HCT116 (cell line): ENCODE results near the gene SPRED2.

Experiments used
- ELF1 ChIP-seq: IDR thresholded peaks from 2 replicates; pipeline ENCODE4 v1.6.1; 2012; ENCODE audit warnings: low read depth, borderline replicate concordance
- EZH2 ChIP-seq: fragments of 200-600 bp; sonication (generic); IDR thresholded peaks from 2 replicates; pipeline ENCODE4 v1.6.1; 2017; ENCODE audit warnings: antibody characterized with exemption, mixed run types
- POLR2A ChIP-seq: IDR thresholded peaks from 2 replicates; pipeline ENCODE4 v1.7.0; 2011; ENCODE audit warnings: borderline replicate concordance; ENCODE audit not compliant: insufficient read depth, insufficient read length; ENCODE audit errors: extremely low read depth
- POLR2AphosphoS5 ChIP-seq: IDR thresholded peaks from 2 replicates; pipeline ENCODE4 v1.6.1; 2011; ENCODE audit warnings: mild to moderate bottlenecking, low read depth, low read length, moderate library complexity
- SP1 ChIP-seq: IDR thresholded peaks from 2 replicates; pipeline ENCODE4 v1.6.1; 2012; ENCODE audit warnings: low read depth
- TCF7L2 ChIP-seq: IDR thresholded peaks from 2 replicates; pipeline ENCODE4 v1.7.0; 2011; ENCODE audit warnings: borderline replicate concordance, inconsistent platforms; ENCODE audit not compliant: insufficient read depth, insufficient read length; ENCODE audit errors: extremely low read depth
- YY1 ChIP-seq: IDR thresholded peaks from 2 replicates; pipeline ENCODE4 v1.6.1; 2011; ENCODE audit warnings: low read length, low read depth, moderate library complexity, mild to moderate bottlenecking; ENCODE audit not compliant: insufficient replicate concordance; ENCODE audit errors: extremely low read depth
- ZNF274 ChIP-seq: fragments of 200-500 bp; sonication (Bioruptor generic); IDR thresholded peaks from 2 replicates; pipeline ENCODE4 v1.6.1; 2014; ENCODE audit warnings: mild to moderate bottlenecking, low read depth, low read length, inconsistent platforms
- TF ChIP-seq, protein P1 (sequence below), 3 experiments: fragments of 200-600 bp in 1 of 3; sonication (generic) in 1 of 3; IDR thresholded peaks in 2 of 3; conservative IDR thresholded peaks in 1 of 3; 2 replicates each; pipeline ENCODE4 v1.5.1; 2012 to 2017; ENCODE audit warnings: low read depth in 2 of 3, low read length in 2 of 3, antibody characterized with exemption in 1 of 3, borderline replicate concordance in 1 of 3, control low read depth in 1 of 3, mild to moderate bottlenecking in 1 of 3, mixed read lengths in 1 of 3, mixed run types in 1 of 3, moderate library complexity in 1 of 3; ENCODE audit not compliant: insufficient read depth in 1 of 3
- TF ChIP-seq, protein P2 (sequence below): IDR thresholded peaks from 2 replicates; pipeline ENCODE4 v1.6.1; 2012
- TF ChIP-seq, protein P3 (sequence below): IDR thresholded peaks from 2 replicates; pipeline ENCODE4 v1.6.1; 2012
- TF ChIP-seq, protein P4 (sequence below): IDR thresholded peaks from 2 replicates; pipeline ENCODE4 v1.6.1; 2011; ENCODE audit warnings: mild to moderate bottlenecking, low read length, moderate library complexity; ENCODE audit not compliant: insufficient replicate concordance; ENCODE audit errors: extremely low read depth

DNA sequence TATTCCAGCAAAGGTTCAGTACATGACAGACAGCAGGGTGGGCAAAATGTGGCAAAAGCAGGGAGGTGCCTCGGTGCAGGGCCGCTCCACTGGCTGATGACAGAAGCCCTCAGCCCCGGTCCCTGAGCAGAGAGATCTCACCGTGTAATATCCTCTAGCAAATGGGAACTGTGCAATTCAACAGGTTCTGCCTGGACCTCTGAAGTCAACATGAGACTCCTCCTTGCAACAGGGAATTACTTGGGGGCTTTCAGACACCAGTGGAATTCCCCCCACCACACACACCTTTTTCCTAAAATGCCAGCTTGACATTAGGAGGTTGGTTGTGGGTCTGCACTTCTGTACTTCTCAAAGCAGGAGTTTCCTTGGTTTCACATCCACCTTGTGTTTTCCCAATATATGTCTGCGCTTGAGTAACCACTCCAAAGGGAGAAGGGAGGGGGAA lies 50.8 kb downstream of the SPRED2 start:
- TF ChIP-seq, protein P1, sequence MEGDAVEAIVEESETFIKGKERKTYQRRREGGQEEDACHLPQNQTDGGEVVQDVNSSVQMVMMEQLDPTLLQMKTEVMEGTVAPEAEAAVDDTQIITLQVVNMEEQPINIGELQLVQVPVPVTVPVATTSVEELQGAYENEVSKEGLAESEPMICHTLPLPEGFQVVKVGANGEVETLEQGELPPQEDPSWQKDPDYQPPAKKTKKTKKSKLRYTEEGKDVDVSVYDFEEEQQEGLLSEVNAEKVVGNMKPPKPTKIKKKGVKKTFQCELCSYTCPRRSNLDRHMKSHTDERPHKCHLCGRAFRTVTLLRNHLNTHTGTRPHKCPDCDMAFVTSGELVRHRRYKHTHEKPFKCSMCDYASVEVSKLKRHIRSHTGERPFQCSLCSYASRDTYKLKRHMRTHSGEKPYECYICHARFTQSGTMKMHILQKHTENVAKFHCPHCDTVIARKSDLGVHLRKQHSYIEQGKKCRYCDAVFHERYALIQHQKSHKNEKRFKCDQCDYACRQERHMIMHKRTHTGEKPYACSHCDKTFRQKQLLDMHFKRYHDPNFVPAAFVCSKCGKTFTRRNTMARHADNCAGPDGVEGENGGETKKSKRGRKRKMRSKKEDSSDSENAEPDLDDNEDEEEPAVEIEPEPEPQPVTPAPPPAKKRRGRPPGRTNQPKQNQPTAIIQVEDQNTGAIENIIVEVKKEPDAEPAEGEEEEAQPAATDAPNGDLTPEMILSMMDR (IDR thresholded peaks at IDR 0.05 in 2 of 3, conservative IDR thresholded peaks at IDR 0.05 in 1 of 3; ENCODE audit: borderline replicate concordance in 1 of 3, insufficient read depth in 1 of 3, low read depth in 2 of 3, low read length in 2 of 3): no peak
- TF ChIP-seq YY1 (no peak), POLR2A (no peak), SP1 (no peak), TCF7L2 (no peak), ELF1 (no peak), POLR2AphosphoS5 (no peak), EZH2 (no peak), ZNF274 (no peak)
- TF ChIP-seq, protein P2, sequence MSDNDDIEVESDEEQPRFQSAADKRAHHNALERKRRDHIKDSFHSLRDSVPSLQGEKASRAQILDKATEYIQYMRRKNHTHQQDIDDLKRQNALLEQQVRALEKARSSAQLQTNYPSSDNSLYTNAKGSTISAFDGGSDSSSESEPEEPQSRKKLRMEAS: no peak
- TF ChIP-seq, protein P3, sequence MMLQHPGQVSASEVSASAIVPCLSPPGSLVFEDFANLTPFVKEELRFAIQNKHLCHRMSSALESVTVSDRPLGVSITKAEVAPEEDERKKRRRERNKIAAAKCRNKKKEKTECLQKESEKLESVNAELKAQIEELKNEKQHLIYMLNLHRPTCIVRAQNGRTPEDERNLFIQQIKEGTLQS: no peak
- TF ChIP-seq, protein P4, sequence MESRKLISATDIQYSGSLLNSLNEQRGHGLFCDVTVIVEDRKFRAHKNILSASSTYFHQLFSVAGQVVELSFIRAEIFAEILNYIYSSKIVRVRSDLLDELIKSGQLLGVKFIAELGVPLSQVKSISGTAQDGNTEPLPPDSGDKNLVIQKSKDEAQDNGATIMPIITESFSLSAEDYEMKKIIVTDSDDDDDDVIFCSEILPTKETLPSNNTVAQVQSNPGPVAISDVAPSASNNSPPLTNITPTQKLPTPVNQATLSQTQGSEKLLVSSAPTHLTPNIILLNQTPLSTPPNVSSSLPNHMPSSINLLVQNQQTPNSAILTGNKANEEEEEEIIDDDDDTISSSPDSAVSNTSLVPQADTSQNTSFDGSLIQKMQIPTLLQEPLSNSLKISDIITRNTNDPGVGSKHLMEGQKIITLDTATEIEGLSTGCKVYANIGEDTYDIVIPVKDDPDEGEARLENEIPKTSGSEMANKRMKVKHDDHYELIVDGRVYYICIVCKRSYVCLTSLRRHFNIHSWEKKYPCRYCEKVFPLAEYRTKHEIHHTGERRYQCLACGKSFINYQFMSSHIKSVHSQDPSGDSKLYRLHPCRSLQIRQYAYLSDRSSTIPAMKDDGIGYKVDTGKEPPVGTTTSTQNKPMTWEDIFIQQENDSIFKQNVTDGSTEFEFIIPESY: no peak
